BLaER1 treated with 17β-estradiol and CSF1 and Interleukin-3, amounts not matched to agents 10 nM and 100 nM (cell line): ENCODE data around the gene PEPD.

ENCODE experiments used
- H3K27ac ChIP-seq, 11 experiments: shearing (Covaris generic); formaldehyde crosslinking; 2 replicates each; pipeline ENCODE4 v1.8.1; 2022
- H3K27me3 ChIP-seq, 11 experiments: shearing (Covaris generic); formaldehyde crosslinking; 2 replicates each; pipeline ENCODE4 v1.8.1; 2022
- H3K36me3 ChIP-seq, 11 experiments: shearing (Covaris generic); formaldehyde crosslinking; 2 replicates each; pipeline ENCODE4 v1.8.1; 2022
- H3K4me1 ChIP-seq, 10 experiments: shearing (Covaris generic); formaldehyde crosslinking; 2 replicates each; pipeline ENCODE4 v1.8.1; 2022
- H3K4me2 ChIP-seq, 11 experiments: shearing (Covaris generic); formaldehyde crosslinking; 2 replicates each; pipeline ENCODE4 v1.8.1; 2022
- H3K4me3 ChIP-seq, 10 experiments: shearing (Covaris generic); formaldehyde crosslinking; 2 replicates each; pipeline ENCODE4 v1.8.1; 2022
- H3K9ac ChIP-seq, 11 experiments: shearing (Covaris generic); formaldehyde crosslinking; 2 replicates each; pipeline ENCODE4 v1.8.1; 2022
- H3K9me3 ChIP-seq, 11 experiments: shearing (Covaris generic); formaldehyde crosslinking; replicated peaks in 1 of 11; 2 replicates each; pipeline ENCODE4 v1.8.1; 2022
- H4K20me1 ChIP-seq, 11 experiments: shearing (Covaris generic); formaldehyde crosslinking; 2 replicates each; pipeline ENCODE4 v1.8.1; 2022
- Cebpa-rat ChIP-seq, 11 experiments: shearing (Covaris generic); IDR thresholded peaks; 2 replicates each; pipeline ENCODE4 v1.8.1; 2022

The PEPD gene

DNA sequence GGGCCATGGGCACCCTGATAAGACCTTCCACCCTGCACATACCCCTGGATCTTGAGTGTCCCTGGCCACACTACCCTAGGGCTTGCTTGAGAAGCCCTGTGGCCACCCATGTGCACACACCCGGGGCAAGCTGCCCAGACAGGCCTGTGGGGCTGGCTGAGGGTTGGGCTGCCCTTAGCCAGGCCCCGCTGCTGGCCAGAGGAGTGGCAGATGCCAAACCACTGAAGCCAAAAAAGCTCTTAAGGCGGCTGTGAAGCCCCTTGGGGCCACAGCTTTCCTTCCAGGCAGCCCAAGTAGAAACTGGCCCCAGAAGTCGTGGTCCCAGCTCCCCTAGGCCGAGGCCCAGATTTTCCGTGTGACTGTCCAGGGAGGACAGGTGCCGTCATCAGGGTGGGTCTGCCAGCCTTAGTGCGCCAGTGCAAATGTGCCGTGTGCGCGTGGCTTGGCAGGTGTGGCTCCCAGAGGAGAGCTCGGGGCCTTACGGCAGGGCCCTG is 133.3 kb downstream of the PEPD start:
- Histone ChIP-seq H3K27ac (peak overlapping the region in 2 of 11 experiments; percentile 23 to 36; a peak in 4 of 22 replicates), H3K4me1 (peaks cover 29 to 73% (median 55%) of the 10 kb centered on the region in 10 experiments), H3K36me3 (peaks cover 33 to 68% (median 47%) of the 10 kb centered on the region in 11 experiments), H3K4me3 (peak overlapping the region in 1 of 10 experiments; percentile 4; a peak in 2 of 20 replicates), H3K4me2 (peak overlapping the region in 10 of 11 experiments; percentile 24 to 82 (median 71); a peak in 18 of 22 replicates), H4K20me1 (peaks cover 76 to 99% (median 95%) of the 10 kb centered on the region in 11 experiments), H3K9ac (peak overlapping the region in 8 of 11 experiments; percentile 27 to 62 (median 50); a peak in 16 of 22 replicates), H3K9me3 (no peaks in the 10 kb centered on the region), H3K27me3 (no peaks in the 10 kb centered on the region)
- no peak for TF ChIP-seq Cebpa-rat (IDR thresholded peaks at IDR 0.05)

DNA sequence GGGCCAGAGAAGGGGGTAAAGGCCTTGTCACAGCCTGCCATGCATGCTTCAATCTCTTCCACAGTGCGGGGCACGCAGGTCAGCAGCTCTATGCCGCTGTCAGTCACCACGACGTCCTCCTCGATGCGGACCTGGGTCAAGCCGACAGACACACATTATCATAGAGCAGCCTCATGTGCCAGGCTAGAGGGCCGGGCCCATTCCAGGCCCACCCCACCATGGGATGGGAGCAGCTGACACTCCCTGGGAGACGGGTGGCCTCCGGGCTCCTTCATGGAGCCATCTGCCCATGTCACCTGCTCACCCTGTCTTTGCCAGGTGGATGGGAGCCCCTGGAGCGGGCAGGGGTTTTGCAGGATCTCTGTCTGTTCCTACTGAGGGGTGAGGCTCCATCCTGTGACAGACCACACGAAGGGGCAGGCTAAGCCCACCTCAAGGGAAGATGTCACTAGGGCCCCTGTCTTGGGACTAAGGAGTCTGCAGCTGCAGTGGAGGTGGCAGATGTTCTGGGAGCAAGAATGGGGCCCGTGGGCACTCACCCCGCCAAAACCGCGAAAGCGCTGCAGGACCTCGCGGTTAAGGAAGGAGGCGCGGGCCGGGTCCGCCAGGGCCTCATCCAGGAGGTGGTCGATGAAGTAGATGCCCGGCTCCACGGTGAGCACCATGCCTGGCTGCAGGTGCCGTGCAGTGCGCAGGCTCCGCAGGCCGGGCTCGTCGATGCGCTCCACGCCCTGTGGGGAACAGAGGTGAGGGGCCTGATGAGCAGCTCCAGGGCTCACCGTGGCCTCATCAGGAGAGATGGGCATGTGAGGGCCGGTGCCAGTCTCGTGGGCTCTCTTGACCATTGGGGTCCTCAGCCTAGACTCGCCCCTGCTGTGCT is 134.0 kb downstream of the PEPD start:
- no peaks in the 10 kb centered on the region for H3K9me3 ChIP-seq
- peak overlapping the region in 1 of 11 experiments; percentile 36; a peak in 1 of 22 replicates for H3K27ac ChIP-seq
- H3K4me2 ChIP-seq, result peak overlapping the region in 9 of 11 experiments; percentile 58 to 82 (median 71); a peak in 19 of 22 replicates
- peaks cover 83 to 100% (median 99%) of the 10 kb centered on the region in 11 experiments for H4K20me1 ChIP-seq
- H3K27me3 ChIP-seq, result no peaks in the 10 kb centered on the region
- H3K4me1 ChIP-seq, result peaks cover 28 to 69% (median 55%) of the 10 kb centered on the region in 10 experiments
- no peak for TF ChIP-seq Cebpa-rat (IDR thresholded peaks at IDR 0.05)
- peak overlapping the region in 8 of 11 experiments; percentile 27 to 62 (median 50); a peak in 13 of 22 replicates for H3K9ac ChIP-seq
- H3K4me3 ChIP-seq, result no peak overlapping the region; a peak in 1 of 20 replicates
- peaks cover 34 to 73% (median 51%) of the 10 kb centered on the region in 11 experiments for H3K36me3 ChIP-seq

DNA sequence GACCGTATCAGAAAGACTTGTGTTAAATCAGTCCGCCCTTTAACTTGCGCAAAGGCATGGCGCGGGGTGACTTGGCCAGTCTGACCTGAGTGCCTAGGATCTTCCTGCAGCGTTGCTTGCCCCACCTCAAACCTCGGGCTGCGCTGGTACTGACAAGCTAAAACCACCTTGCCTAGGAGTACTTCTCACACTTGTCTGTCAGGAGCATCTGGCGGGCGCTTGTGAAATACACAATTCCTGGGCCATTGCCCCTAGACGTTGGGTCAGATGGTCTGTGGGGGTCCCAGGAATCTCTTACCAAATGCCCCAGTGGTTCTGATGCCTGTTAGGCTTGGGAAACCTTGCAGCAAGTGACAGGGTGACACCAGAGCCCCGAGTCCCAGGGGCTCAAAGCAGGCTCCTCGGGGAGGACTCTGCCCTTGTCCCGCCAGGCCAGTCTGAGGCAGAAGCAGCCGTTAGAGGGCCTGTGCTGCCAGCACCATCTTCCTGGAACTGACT is 135.2 kb downstream of the PEPD start:
- no peak for TF ChIP-seq Cebpa-rat (IDR thresholded peaks at IDR 0.05)
- peaks cover 30 to 64% (median 54%) of the 10 kb centered on the region in 10 experiments for H3K4me1 ChIP-seq
- H3K27me3 ChIP-seq, result no peaks in the 10 kb centered on the region
- H3K4me2 ChIP-seq, result peak overlapping the region in 4 of 11 experiments; percentile 13 to 30 (median 25); a peak in 2 of 22 replicates
- H3K9ac ChIP-seq, result no peak overlapping the region; a peak in 1 of 22 replicates
- H3K36me3 ChIP-seq, result peaks cover 45 to 84% (median 63%) of the 10 kb centered on the region in 11 experiments
- peaks cover 94 to 100% (median 100%) of the 10 kb centered on the region in 11 experiments for H4K20me1 ChIP-seq
- H3K4me3 ChIP-seq, result no peak overlapping the region
- H3K9me3 ChIP-seq, result no peaks in the 10 kb centered on the region
- no peak overlapping the region for H3K27ac ChIP-seq

DNA sequence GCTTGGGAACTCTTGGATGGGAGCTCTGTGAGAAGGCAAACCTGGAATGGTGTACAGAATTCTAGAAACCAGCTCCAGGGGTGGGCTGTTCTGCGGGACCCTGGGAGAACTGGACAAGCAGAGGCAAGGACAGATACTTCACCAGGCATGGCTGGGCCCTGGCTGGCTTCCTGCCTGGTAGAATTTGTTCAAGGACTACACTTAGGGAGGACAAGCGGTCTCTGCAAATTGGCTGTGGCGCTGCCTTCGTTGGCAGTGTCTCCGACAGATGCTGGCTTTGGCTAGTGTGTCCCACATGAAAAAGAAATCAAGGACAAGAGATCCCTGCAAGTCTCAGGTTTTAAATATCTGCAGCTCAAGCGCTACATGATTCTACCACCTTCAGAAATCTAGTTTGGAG is 135.6 kb downstream of the PEPD start:
- H3K27me3 ChIP-seq, result no peaks in the 10 kb centered on the region
- H4K20me1 ChIP-seq, result peaks cover 99 to 100% (median 100%) of the 10 kb centered on the region in 11 experiments
- no peaks in the 10 kb centered on the region for H3K9me3 ChIP-seq
- no peak overlapping the region for H3K9ac ChIP-seq
- H3K4me1 ChIP-seq, result peaks cover 34 to 66% (median 56%) of the 10 kb centered on the region in 10 experiments
- 0 out of 22 replicates have a peak overlapping the region, but pooled peaks of 3 of the 11 experiments have one; percentile 13 to 30 (median 27) for H3K4me2 ChIP-seq
- peaks cover 49 to 86% (median 67%) of the 10 kb centered on the region in 11 experiments for H3K36me3 ChIP-seq
- H3K4me3 ChIP-seq, result no peak overlapping the region
- no peak for TF ChIP-seq Cebpa-rat (IDR thresholded peaks at IDR 0.05)
- no peak overlapping the region for H3K27ac ChIP-seq

DNA sequence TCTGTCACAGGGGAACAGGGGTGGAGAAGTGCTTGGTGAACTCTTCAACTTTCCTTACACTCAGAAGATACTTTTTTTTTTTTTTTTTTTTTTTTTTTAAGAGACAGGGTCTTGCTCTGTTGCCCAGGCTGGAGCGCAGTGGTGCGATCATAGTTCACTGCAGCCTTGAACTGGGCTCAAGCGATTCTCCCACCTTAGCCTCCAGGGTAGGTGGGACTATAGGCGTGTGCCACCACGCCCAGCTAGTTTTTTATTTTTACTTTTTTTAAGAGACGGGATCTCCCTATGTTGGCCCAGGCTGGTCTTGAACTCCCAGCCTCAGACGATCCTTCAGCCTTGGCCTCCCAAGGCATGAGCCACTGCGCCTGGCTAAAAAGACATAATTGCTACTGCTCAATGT is 136.6 kb downstream of the PEPD start:
- H3K36me3 ChIP-seq, result peaks cover 55 to 96% (median 77%) of the 10 kb centered on the region in 11 experiments
- H3K27me3 ChIP-seq, result no peaks in the 10 kb centered on the region
- no peak overlapping the region for H3K9ac ChIP-seq
- no peak overlapping the region for H3K27ac ChIP-seq
- H3K4me3 ChIP-seq, result no peak overlapping the region
- H4K20me1 ChIP-seq, result peaks cover 94 to 100% (median 100%) of the 10 kb centered on the region in 11 experiments
- peaks cover 29 to 57% (median 47%) of the 10 kb centered on the region in 10 experiments for H3K4me1 ChIP-seq
- TF ChIP-seq Cebpa-rat (IDR thresholded peaks at IDR 0.05), result no peak
- H3K9me3 ChIP-seq, result no peaks in the 10 kb centered on the region
- H3K4me2 ChIP-seq, result no peak overlapping the region

DNA sequence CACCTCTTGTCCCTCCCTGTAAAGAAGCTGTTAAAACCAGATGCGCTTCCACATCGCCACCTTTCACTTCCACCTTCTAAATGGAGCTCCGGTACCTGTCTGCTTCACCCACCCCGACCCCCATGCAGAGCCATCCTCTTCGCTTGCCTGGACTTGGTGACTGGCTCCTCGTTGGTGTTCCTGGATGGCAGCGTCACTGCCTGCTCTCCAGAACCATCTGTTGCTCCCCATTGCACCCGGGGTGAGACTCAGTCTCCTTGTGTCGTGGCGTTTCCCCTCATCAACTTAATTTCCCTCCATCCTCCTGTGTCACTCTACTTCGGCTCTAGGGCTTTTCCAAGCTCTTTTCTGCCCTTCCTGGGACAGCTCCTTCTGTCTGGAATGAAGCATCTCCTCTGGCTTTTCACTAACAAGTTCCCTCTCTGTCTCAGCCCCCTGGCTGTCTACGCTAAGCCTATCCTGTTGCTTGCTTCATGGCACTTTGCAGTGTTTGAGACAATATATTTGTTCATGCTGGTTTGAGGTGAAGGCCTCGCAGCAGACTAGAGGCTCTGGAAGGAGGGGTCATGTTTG is 137.8 kb downstream of the PEPD start:
- Histone ChIP-seq H3K4me1 (peaks cover 27 to 46% (median 36%) of the 10 kb centered on the region in 10 experiments), H3K4me3 (no peak overlapping the region), H3K36me3 (peaks cover 67 to 98% (median 86%) of the 10 kb centered on the region in 11 experiments), H3K9me3 (no peaks in the 10 kb centered on the region), H3K4me2 (no peak overlapping the region), H3K27ac (no peak overlapping the region), H3K27me3 (no peaks in the 10 kb centered on the region), H3K9ac (no peak overlapping the region), H4K20me1 (peaks cover 94 to 100% (median 100%) of the 10 kb centered on the region in 11 experiments)
- no peak for TF ChIP-seq Cebpa-rat (IDR thresholded peaks at IDR 0.05)

DNA sequence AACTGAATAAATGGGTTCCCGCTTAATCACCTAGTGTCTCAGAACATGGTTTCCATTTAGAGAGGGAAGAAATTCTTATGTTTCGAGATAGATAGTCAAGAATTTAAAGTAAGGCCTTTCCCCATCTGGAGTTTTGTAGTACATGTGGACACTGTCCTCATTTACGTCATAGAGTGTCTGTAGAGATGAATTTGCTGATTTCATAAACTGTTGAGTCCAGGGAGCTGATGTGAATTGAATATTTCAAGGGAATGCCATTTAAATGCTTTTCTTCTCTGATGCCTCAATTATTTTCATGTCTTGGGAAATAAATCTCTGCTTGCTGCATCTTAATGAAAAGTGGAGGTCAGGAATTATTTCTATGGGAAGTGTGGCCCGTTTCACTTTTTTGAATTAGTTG is 138.6 kb downstream of the PEPD start:
- H3K9ac ChIP-seq, result no peak overlapping the region
- no peaks in the 10 kb centered on the region for H3K27me3 ChIP-seq
- peaks cover 94 to 100% (median 100%) of the 10 kb centered on the region in 11 experiments for H4K20me1 ChIP-seq
- no peak overlapping the region for H3K27ac ChIP-seq
- no peak overlapping the region for H3K4me3 ChIP-seq
- peaks cover 67 to 98% (median 90%) of the 10 kb centered on the region in 11 experiments for H3K36me3 ChIP-seq
- no peaks in the 10 kb centered on the region for H3K9me3 ChIP-seq
- TF ChIP-seq Cebpa-rat (IDR thresholded peaks at IDR 0.05), result no peak
- H3K4me2 ChIP-seq, result no peak overlapping the region
- H3K4me1 ChIP-seq, result peaks cover 26 to 46% (median 35%) of the 10 kb centered on the region in 10 experiments

DNA sequence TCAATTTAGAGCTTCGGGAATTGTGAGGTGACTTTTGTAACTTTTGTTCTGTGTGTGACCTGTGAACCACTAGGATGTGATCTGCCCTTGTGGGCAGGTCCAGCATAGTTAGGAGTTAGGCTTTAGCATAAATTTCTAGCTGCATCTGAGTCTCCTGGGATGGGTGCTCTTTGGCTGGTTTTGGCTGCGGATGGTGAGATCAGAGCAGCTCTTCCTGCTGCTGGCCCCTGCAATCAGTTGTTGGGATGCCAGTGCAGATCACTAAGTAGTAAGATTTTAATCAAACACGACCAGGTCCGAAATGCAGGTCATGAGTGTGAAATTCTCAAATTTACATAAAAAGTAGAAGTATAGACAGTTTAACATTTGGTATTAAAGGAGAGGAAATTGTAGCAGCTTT is 139.6 kb downstream of the PEPD start:
- peaks cover 94 to 100% (median 100%) of the 10 kb centered on the region in 11 experiments for H4K20me1 ChIP-seq

More for the DNA sequence above, 139.6 kb downstream of the PEPD start:
- no peaks in the 10 kb centered on the region for H3K9me3 ChIP-seq
- TF ChIP-seq Cebpa-rat (IDR thresholded peaks at IDR 0.05), result no peak
- H3K36me3 ChIP-seq, result peaks cover 57 to 96% (median 83%) of the 10 kb centered on the region in 11 experiments
- no peak overlapping the region for H3K4me3 ChIP-seq
- no peak overlapping the region for H3K27ac ChIP-seq
- peaks cover 29 to 44% (median 34%) of the 10 kb centered on the region in 10 experiments for H3K4me1 ChIP-seq
- no peak overlapping the region for H3K9ac ChIP-seq
- no peaks in the 10 kb centered on the region for H3K27me3 ChIP-seq
- no peak overlapping the region for H3K4me2 ChIP-seq
